SH-SY5Y (cell line): Measurements from ENCODE around the gene KLF13.

Experiments
- GATA2 ChIP-seq: IDR thresholded peaks from 2 replicates; pipeline ENCODE4 v1.6.1; 2011; ENCODE audit warnings: mild to moderate bottlenecking, low read depth, low read length
- GATA3 ChIP-seq: IDR thresholded peaks from 2 replicates; pipeline ENCODE4 v1.6.1; 2011; ENCODE audit warnings: low read depth, mild to moderate bottlenecking, low read length, moderate library complexity

DNA sequence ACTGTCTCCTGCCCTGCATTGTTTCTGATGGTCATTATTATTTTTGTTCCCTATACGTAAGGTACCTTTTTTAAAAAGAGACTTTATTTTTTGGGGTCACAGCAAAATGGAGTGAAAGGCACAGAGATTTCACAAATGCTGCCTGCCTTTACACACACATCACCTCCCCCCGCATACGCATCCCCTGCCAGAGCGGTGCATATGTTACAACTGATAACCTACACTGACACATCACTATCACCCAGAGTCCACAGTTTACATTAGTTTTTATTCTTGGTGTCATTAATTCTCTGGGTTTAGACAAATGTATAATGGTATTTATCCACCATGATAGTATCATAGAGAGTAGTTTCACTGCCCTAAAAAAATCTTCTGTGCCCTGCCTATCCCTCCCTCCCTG lies 43.6 kb upstream of the KLF13 start:
- TF ChIP-seq GATA3 = no peak
- TF ChIP-seq GATA2 = no peak
